Neural crest cell (in vitro differentiated cells): ENCODE data around the gene FOXL2NB. TPM values are rescaled to one million over a fixed set of nuclear protein-coding genes. Genes with fewer than 3 reads are reported as not detected.

Experiments used
- DNase-seq: peaks from one replicate; pipeline ENCODE4 v3.0.0; 2021; ENCODE audit warnings: low read depth, mixed read lengths, low spot score
- H3K27ac Mint-ChIP-seq: one replicate; pipeline ENCODE4 v1.8.0; 2021; ENCODE audit warnings: mild to moderate bottlenecking, mixed read lengths; ENCODE audit not compliant: unreplicated experiment
- H3K27me3 Mint-ChIP-seq: 2 replicates; pipeline ENCODE4 v1.8.0; 2021; ENCODE audit warnings: low read depth, mild to moderate bottlenecking, mixed read lengths
- H3K36me3 Mint-ChIP-seq: 2 replicates; pipeline ENCODE4 v1.8.0; 2021; ENCODE audit warnings: low read depth, mild to moderate bottlenecking, mixed read lengths
- H3K4me1 Mint-ChIP-seq: 2 replicates; pipeline ENCODE4 v1.8.0; 2021; ENCODE audit warnings: mixed read lengths
- H3K4me3 Mint-ChIP-seq: one replicate; pipeline ENCODE4 v1.8.0; 2021; ENCODE audit warnings: mild to moderate bottlenecking, mixed read lengths
- H3K9me3 Mint-ChIP-seq: 2 replicates; pipeline ENCODE4 v1.8.0; 2021; ENCODE audit warnings: mixed read lengths
- total RNA-seq: library from RNA; stranded (reverse); gene quantifications from 2 replicates; pipeline ENCODE4 v1.2.1, GENCODE V29; 2021
- TF ChIP-seq, protein P1 (sequence below): fragments of 200-600 bp; sonication (generic); conservative IDR thresholded peaks from 2 replicates; pipeline ENCODE4 v1.5.0; 2021; ENCODE audit warnings: antibody characterized with exemption, mild to moderate bottlenecking

The FOXL2NB gene
- total RNA-seq, 1 donor from 2014 or later = not detected

DNA sequence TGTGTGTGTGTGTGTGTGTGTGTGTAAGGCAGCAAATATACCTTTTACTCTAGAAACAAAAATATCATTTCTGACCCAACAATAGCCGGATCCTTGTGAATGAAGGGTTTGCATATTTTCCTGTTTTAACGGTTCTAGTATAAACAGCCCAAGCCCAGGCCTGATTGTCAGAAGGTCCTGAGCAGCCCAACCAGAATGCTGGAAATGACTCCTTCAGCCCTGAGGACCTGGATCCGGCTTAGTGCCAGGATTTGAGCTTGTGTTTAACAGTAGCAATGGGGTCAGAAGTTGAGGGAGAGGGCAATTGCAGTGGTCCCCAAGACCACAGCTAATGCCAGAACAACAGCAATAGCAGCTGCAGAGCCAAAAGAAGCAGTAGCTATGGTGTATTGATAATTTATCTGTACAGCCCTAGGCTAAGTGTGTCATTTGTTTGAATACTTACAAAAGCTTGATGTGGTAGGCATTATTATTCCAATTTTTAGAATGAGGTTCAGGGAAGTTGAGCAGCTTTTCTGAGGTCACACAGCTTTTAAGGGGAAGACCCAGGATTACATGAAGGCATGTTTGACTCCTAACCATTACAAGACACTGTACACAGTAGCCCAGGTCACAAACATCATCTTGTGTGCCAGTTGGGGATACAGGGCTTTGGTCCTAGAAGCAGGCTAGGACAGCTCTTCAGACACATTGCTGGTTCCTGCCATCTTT is 12.9 kb upstream of the FOXL2NB start:
- Mint-ChIP-seq H3K4me1 (peaks cover 24% of the 10 kb centered on the region), H3K9me3 (no peaks in the 10 kb centered on the region), H3K4me3 (no peak overlapping the region), H3K27me3 (peaks cover 81% of the 10 kb centered on the region), H3K36me3 (no peaks in the 10 kb centered on the region), H3K27ac (no peak overlapping the region)
- DNase-seq = no peak
- TF ChIP-seq, protein P1, sequence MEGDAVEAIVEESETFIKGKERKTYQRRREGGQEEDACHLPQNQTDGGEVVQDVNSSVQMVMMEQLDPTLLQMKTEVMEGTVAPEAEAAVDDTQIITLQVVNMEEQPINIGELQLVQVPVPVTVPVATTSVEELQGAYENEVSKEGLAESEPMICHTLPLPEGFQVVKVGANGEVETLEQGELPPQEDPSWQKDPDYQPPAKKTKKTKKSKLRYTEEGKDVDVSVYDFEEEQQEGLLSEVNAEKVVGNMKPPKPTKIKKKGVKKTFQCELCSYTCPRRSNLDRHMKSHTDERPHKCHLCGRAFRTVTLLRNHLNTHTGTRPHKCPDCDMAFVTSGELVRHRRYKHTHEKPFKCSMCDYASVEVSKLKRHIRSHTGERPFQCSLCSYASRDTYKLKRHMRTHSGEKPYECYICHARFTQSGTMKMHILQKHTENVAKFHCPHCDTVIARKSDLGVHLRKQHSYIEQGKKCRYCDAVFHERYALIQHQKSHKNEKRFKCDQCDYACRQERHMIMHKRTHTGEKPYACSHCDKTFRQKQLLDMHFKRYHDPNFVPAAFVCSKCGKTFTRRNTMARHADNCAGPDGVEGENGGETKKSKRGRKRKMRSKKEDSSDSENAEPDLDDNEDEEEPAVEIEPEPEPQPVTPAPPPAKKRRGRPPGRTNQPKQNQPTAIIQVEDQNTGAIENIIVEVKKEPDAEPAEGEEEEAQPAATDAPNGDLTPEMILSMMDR = no peak

DNA sequence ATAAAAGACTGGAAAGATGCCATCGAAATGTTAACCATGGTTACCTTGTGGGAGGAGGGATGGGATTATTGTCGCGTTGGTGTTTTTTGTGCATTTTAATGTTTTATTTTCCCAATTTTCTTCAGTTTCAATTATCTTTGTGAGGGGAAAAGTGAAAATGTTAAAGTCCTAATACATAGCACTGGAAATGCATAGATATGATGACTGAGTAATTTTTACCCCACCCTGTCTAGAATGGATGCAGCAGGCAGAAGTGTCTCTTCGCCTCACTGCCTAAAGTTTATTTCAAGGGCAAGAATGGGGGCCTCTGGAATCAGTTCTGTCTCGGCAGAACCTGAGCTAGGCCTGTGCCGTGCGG is 11.5 kb upstream of the FOXL2NB start:
- Mint-ChIP-seq H3K4me3 (peak overlapping the region; percentile 83), H3K27me3 (peaks cover 90% of the 10 kb centered on the region), H3K27ac (no peak overlapping the region), H3K4me1 (peaks cover 29% of the 10 kb centered on the region), H3K9me3 (no peaks in the 10 kb centered on the region), H3K36me3 (no peaks in the 10 kb centered on the region)
- DNase-seq = no peak
- TF ChIP-seq, protein P1 = no peak

GRCh38 chr3:138935863-138936740 is 10.9 kb upstream of the FOXL2NB start:
- TF ChIP-seq, protein P1 = peak; percentile 91
- Mint-ChIP-seq H3K27ac (no peak overlapping the region), H3K27me3 (peaks cover 92% of the 10 kb centered on the region), H3K9me3 (no peaks in the 10 kb centered on the region), H3K36me3 (no peaks in the 10 kb centered on the region), H3K4me3 (peak overlapping the region; percentile 83), H3K4me1 (peaks cover 29% of the 10 kb centered on the region)
- DNase-seq = peak; percentile 91

- TF ChIP-seq, protein P1 = no peak
- Mint-ChIP-seq H3K27ac (no peak overlapping the region), H3K4me1 (peaks cover 29% of the 10 kb centered on the region), H3K36me3 (no peaks in the 10 kb centered on the region), H3K4me3 (peak overlapping the region; percentile 83), H3K9me3 (no peaks in the 10 kb centered on the region), H3K27me3 (peaks cover 97% of the 10 kb centered on the region)
- no peak for DNase-seq
These were observed 10.0 kb upstream of the FOXL2NB start for GRCh38 chr3:138936741-138937689.

GRCh38 chr3:138937690-138938055 is 9.3 kb upstream of the FOXL2NB start:
- H3K27me3 Mint-ChIP-seq = peaks cover 100% of the 10 kb centered on the region
- DNase-seq = no peak
- H3K27ac Mint-ChIP-seq = no peak overlapping the region
- peak overlapping the region; percentile 38 for H3K4me3 Mint-ChIP-seq
- TF ChIP-seq, protein P1 = no peak
- peaks cover 29% of the 10 kb centered on the region for H3K4me1 Mint-ChIP-seq
- no peaks in the 10 kb centered on the region for H3K9me3 Mint-ChIP-seq
- H3K36me3 Mint-ChIP-seq = peaks cover 2% of the 10 kb centered on the region
